OCI-LY1 (cell line): ENCODE data around the gene CILP2.

Experiments used
- H2AFZ ChIP-seq: fragments of 200-600 bp; sonication (generic), shearing (Covaris generic); 2 replicates; pipeline ENCODE4 v1.6.0; 2014; ENCODE audit warnings: antibody characterized with exemption, mild to moderate bottlenecking, low read length
- H3F3A ChIP-seq: fragments of 200-600 bp; sonication (generic), shearing (Covaris generic); 2 replicates; pipeline ENCODE4 v1.6.0; 2014; ENCODE audit warnings: mild to moderate bottlenecking, antibody characterized with exemption, low read length, moderate library complexity; ENCODE audit not compliant: insufficient read depth
- H3K27ac ChIP-seq: fragments of 200-600 bp; sonication (generic); 2 replicates; pipeline ENCODE4 v1.5.1; 2014; ENCODE audit warnings: low read length, mixed run types, mild to moderate bottlenecking, low read depth; ENCODE audit not compliant: poor library complexity, severe bottlenecking
- H3K27me3 ChIP-seq: fragments of 200-600 bp; sonication (generic); 2 replicates; pipeline ENCODE4 v1.6.0; 2014; ENCODE audit warnings: antibody characterized with exemption, mild to moderate bottlenecking, low read length, moderate library complexity; ENCODE audit not compliant: insufficient read depth
- H3K36me3 ChIP-seq: fragments of 200-600 bp; sonication (generic); 2 replicates; pipeline ENCODE4 v1.6.1; 2014; ENCODE audit warnings: mild to moderate bottlenecking, antibody characterized with exemption, low read length, moderate library complexity, mixed read lengths; ENCODE audit not compliant: insufficient read depth
- H3K4me1 ChIP-seq: fragments of 200-600 bp; sonication (generic); 2 replicates; pipeline ENCODE4 v1.5.1; 2014; ENCODE audit warnings: mild to moderate bottlenecking, low read length, moderate library complexity; ENCODE audit not compliant: insufficient read depth, severe bottlenecking
- H3K4me2 ChIP-seq: fragments of 200-600 bp; sonication (generic), shearing (Covaris generic); 2 replicates; pipeline ENCODE4 v1.6.1; 2014; ENCODE audit warnings: low read length
- H3K4me3 ChIP-seq: fragments of 200-600 bp; sonication (generic); 2 replicates; pipeline ENCODE4 v1.5.1; 2014; ENCODE audit warnings: low read length, low read depth, mild to moderate bottlenecking, mixed read lengths; ENCODE audit not compliant: poor library complexity, severe bottlenecking
- H3K79me2 ChIP-seq: fragments of 200-600 bp; shearing (Covaris generic); 2 replicates; pipeline ENCODE4 v1.6.1; 2016; ENCODE audit warnings: mixed run types, low read length, mixed read lengths; ENCODE audit not compliant: insufficient read depth
- H3K9ac ChIP-seq: fragments of 200-600 bp; sonication (generic), shearing (Covaris generic); 2 replicates; pipeline ENCODE4 v1.6.1; 2014; ENCODE audit warnings: mild to moderate bottlenecking, low read length, mixed read lengths
- H3K9me2 ChIP-seq: fragments of 200-600 bp; sonication (generic), shearing (Covaris generic); 2 replicates; pipeline ENCODE4 v1.6.1; 2014; ENCODE audit warnings: low read depth, mild to moderate bottlenecking, low read length, mixed read lengths
- H3K9me3 ChIP-seq: fragments of 200-600 bp; shearing (Covaris generic); 2 replicates; pipeline ENCODE4 v1.6.1; 2014; ENCODE audit warnings: low read length, mixed read lengths
- H4K20me1 ChIP-seq: fragments of 200-600 bp; sonication (generic), shearing (Covaris generic); 2 replicates; pipeline ENCODE4 v1.6.0; 2016; ENCODE audit warnings: mild to moderate bottlenecking, low read length; ENCODE audit not compliant: insufficient read depth
- EZH2 ChIP-seq: fragments of 200-600 bp; sonication (generic), shearing (Covaris generic); IDR thresholded peaks from 2 replicates; pipeline ENCODE4 v1.8.0; 2017; ENCODE audit warnings: borderline replicate concordance, mixed run types, mild to moderate bottlenecking, antibody characterized with exemption, low read length, moderate library complexity, mixed read lengths
- TF ChIP-seq, protein P1 (sequence below): fragments of 200-600 bp; sonication (generic), shearing (Covaris generic); IDR thresholded peaks from 2 replicates; pipeline ENCODE4 v1.5.1; 2017; ENCODE audit warnings: mild to moderate bottlenecking, antibody characterized with exemption, low read length, moderate library complexity, mixed read lengths

Gene CILP2

GRCh38 chr19:19504754-19505668, 33.1 kb upstream of the CILP2 start:
- no peaks in the 10 kb centered on the region for H3K9me2 ChIP-seq
- TF ChIP-seq EZH2, result no peak
- TF ChIP-seq, protein P1, sequence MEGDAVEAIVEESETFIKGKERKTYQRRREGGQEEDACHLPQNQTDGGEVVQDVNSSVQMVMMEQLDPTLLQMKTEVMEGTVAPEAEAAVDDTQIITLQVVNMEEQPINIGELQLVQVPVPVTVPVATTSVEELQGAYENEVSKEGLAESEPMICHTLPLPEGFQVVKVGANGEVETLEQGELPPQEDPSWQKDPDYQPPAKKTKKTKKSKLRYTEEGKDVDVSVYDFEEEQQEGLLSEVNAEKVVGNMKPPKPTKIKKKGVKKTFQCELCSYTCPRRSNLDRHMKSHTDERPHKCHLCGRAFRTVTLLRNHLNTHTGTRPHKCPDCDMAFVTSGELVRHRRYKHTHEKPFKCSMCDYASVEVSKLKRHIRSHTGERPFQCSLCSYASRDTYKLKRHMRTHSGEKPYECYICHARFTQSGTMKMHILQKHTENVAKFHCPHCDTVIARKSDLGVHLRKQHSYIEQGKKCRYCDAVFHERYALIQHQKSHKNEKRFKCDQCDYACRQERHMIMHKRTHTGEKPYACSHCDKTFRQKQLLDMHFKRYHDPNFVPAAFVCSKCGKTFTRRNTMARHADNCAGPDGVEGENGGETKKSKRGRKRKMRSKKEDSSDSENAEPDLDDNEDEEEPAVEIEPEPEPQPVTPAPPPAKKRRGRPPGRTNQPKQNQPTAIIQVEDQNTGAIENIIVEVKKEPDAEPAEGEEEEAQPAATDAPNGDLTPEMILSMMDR, result no peak
- peaks cover 80% of the 10 kb centered on the region for H3K36me3 ChIP-seq
- no peak overlapping the region for H3K4me3 ChIP-seq
- no peaks in the 10 kb centered on the region for H3K4me1 ChIP-seq
- H3K79me2 ChIP-seq, result no peaks in the 10 kb centered on the region
- H3K9me3 ChIP-seq, result no peaks in the 10 kb centered on the region
- no peak overlapping the region for H3K9ac ChIP-seq
- H2AFZ ChIP-seq, result no peak overlapping the region
- no peaks in the 10 kb centered on the region for H3F3A ChIP-seq
- H3K4me2 ChIP-seq, result no peak overlapping the region
- no peaks in the 10 kb centered on the region for H4K20me1 ChIP-seq
- H3K27me3 ChIP-seq, result no peaks in the 10 kb centered on the region
- no peak overlapping the region for H3K27ac ChIP-seq

DNA sequence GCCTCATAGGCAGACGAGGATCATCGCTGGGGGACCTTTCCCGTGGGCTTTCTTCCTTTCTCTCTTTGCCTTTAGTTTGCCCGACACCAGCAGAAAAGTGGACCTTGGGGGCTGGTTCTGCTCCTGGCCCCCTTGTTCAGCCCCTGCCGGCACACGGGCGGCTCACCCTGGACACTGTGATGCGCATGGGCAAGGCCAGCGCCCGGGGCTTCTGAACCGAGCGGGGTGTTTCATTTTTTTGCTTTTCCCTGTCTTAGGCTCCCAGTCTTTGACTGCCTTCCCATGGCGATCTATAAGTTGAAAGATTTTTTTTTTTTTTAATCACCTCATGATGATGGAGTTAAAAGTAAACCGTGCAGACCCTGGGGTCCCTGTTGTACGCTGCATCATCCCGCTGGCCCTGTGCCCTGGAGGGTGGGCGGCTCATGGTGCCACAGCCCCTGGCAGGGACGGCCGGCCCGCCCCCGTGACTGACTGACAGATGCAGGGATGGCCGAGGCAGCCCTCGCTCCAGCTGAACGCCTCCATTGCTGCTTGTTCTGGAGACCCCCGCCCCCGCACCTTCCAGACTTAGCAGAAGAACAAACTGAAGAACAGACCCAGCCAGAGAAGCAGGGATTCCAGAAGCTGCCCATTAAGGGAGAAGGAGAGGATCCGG, 32.3 kb upstream of the CILP2 start:
- H4K20me1 ChIP-seq, result no peaks in the 10 kb centered on the region
- H3K79me2 ChIP-seq, result no peaks in the 10 kb centered on the region
- H2AFZ ChIP-seq, result no peak overlapping the region
- no peaks in the 10 kb centered on the region for H3K27me3 ChIP-seq
- H3K27ac ChIP-seq, result no peak overlapping the region
- H3K4me1 ChIP-seq, result no peaks in the 10 kb centered on the region
- peaks cover 72% of the 10 kb centered on the region for H3K36me3 ChIP-seq
- H3K4me3 ChIP-seq, result no peak overlapping the region
- TF ChIP-seq, protein P1, result no peak
- no peak for TF ChIP-seq EZH2
- no peak overlapping the region for H3K9ac ChIP-seq
- H3K9me3 ChIP-seq, result no peaks in the 10 kb centered on the region
- no peaks in the 10 kb centered on the region for H3K9me2 ChIP-seq
- no peaks in the 10 kb centered on the region for H3F3A ChIP-seq
- H3K4me2 ChIP-seq, result no peak overlapping the region

DNA sequence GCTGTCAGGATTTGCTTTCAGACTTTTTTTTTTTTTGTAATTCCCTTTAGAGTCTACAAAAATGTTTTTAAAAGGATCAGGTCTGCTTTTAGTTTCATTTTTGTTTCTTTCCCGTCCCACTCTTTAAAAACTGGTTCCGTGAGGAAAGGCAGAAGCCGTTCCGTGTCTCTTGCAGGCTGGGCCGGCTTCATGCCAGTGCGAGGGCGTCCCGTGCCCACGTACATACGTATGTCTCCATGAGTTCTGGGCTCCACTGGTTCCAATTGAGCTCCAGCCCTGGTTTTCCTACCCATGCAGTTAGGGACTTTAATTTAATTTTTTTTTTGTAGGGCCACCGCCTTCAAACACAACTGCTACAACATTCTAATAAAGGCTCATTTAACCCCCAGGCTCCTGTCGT, 31.5 kb upstream of the CILP2 start:
- H3K9ac ChIP-seq, result no peak overlapping the region
- no peaks in the 10 kb centered on the region for H4K20me1 ChIP-seq
- no peaks in the 10 kb centered on the region for H3K79me2 ChIP-seq
- no peak overlapping the region for H3K27ac ChIP-seq
- no peak overlapping the region for H3K4me3 ChIP-seq
- peaks cover 64% of the 10 kb centered on the region for H3K36me3 ChIP-seq
- no peak overlapping the region for H3K4me2 ChIP-seq
- no peaks in the 10 kb centered on the region for H3K4me1 ChIP-seq
- no peaks in the 10 kb centered on the region for H3F3A ChIP-seq
- no peaks in the 10 kb centered on the region for H3K27me3 ChIP-seq
- no peak for TF ChIP-seq EZH2
- TF ChIP-seq, protein P1, result no peak
- H3K9me3 ChIP-seq, result no peaks in the 10 kb centered on the region
- no peaks in the 10 kb centered on the region for H3K9me2 ChIP-seq
- H2AFZ ChIP-seq, result no peak overlapping the region
